Activated T-helper 9 cell treated with anti-CD3 and anti-CD28 coated beads, Interleukin-2, amount 50 U/mL, for 16 hours (primary cell): ENCODE results near the gene SERP2.

ENCODE experiments used
- DNase-seq: peaks from one replicate; pipeline ENCODE4 v3.0.0-alpha.2; 2020; ENCODE audit warnings: low read depth

Gene SERP2

GRCh38 chr13:44355621-44356020 is 18.0 kb upstream of the SERP2 start:
- DNase-seq = no peak

- no peak for DNase-seq
These were observed 13.6 kb upstream of the SERP2 start for GRCh38 chr13:44359983-44360375.

GRCh38 chr13:44362394-44363040 is 11.1 kb upstream of the SERP2 start:
- no peak for DNase-seq

DNA sequence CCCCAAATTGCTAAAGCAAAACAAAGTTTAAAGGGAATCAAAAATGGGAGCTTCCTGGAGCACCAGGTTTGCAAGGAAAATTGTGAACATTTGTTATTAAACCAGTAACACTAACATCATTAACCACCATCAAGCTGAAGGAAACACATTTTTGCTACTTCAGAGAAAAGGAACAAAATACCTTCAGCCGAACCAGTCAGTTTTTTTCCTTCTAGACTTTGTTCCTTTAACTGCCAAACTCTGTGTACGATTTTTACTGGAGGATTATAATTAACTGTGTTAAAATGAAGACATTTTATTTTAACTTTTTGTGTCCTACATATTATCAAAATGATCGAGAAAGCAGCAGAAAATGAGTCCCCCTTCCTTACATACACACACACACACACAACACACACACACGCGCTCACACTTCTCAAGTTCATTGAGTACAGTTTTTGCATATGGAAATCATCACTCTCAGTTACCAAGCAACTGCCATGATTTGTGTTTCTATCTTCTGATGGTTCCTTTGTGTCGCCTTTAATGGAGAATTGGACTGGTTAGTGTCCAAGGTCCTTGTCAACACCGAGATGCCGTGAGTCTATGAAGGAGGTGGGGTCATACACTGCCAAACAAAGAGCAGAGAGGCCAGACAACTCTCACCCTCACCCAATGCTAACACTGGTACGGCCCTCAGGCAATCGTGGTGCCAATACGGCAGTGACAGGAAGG is 9.8 kb upstream of the SERP2 start:
- DNase-seq = no peak

DNA sequence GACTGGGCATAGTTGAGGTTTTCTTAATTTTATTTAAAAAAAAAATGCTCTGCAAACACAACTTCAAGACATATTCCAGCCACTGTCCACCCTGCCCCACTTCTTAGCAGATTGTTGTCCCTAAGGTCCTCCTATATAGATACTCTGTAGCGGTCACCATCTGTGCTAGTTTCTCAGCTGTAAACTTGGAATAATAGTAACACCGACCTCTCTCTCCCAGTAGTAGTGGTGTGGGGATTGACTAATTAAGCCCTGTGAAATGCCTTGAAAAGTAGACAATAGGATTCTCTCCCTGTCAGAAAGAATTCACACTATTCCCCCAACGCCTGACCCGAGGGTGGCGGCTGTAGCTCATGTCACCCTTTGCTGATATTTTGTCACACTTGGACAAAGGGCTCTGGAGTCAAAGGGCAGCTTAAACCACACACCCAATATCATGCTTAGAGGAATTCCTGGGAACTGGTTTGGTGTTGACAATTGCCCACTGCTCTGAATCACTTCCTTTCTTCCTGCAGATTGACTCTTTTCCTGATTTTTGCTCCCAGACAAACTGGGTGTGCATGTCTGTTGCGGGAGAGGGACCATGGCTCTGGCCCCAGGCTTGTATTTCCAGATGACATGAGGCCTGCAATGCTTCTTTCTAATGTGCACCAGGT is 9.2 kb upstream of the SERP2 start:
- no peak for DNase-seq

GRCh38 chr13:44365008-44365407 is 8.6 kb upstream of the SERP2 start:
- no peak for DNase-seq

- no peak for DNase-seq
These were observed 7.7 kb upstream of the SERP2 start for GRCh38 chr13:44365899-44366298.

GRCh38 chr13:44368062-44368591 is 5.5 kb upstream of the SERP2 start:
- DNase-seq = no peak

DNA sequence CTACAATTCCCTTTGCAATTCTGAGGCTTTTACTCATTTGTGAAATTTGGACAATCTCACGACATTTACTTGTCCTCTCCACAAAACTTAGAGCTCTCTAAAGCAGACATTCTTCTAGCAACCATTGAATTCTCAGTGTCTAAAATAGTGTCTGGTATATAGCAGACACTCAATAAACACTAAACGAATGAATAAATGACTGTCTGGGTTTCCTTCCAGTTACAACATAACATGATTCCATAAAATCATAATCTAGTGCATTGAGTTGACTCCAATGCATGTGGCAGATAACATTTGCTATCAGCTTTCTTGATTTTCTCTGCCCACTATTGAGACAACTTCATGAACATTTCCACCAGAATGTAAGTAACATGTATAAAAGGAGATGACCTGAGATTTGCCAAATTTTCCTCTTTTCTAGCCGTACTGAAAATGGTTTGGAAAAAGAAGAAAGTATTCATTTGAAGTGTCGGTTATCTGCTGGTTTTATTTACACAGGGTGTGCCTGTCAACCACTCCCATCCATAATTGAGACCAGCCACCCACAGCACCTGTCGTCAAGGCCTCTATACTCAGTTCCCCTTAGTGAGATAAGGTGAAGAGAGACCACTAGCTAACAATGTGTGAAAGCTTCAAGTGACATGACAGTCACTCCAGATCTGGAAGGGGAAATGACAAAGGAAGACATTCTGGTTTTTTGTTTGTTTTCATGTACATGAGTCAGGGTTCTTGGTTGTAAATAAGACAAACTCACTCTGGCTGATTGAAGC is 4.8 kb upstream of the SERP2 start:
- no peak for DNase-seq

DNA sequence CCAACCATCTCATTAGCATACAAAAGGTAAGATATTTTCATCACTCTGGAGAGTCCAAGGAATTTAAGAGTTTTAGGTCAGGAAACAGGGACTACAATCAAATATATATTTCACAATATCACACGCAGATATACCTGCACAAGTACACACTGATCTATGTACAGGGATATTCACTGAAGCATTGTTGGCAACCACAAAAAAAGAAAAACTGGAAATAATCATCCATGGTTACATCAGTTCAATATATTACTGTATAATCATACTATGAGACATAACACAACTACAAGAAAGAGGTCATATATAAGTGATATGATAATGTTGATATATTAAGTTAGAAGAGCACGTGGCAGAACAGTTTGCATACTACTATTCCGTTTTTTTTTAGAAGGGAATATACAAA is 2.2 kb upstream of the SERP2 start:
- DNase-seq = no peak

DNA sequence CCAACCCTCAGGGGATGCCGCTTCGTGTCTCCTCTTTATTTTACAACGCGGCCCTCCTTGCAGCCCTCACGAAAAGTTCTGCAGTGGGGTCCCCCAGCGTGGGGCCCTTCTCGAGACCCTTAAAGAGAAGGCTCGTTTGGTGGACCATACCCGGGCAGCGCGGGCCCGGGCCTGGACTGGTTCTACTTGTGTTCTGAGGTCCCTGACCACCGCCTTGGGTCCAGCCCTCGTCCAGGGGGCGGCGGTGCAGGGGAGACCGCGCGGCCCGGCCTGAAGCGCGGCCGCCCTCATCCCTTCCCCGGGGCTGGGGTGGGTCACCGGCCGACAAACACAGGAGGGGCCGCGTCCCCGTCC is 400 bp upstream of the SERP2 start:
- DNase-seq = no peak

DNA sequence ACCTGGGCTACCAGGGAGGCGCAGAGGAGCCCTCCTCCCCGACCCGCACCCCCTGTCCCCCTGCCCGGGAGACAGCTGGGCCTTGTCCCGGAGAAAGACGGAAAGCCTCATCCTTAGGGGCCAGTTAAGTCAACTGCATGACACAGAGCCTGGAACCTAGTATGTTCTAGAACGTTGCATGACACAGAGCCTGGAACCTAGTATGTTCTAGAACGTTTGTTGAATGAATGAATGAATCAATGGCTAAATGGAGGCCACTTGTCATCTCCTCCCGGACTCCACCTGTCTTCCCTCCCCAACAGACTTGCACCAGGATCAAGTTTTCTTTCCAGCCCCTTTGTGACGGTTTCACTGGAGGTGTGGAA is 706 bp downstream of the SERP2 start:
- no peak for DNase-seq

DNA sequence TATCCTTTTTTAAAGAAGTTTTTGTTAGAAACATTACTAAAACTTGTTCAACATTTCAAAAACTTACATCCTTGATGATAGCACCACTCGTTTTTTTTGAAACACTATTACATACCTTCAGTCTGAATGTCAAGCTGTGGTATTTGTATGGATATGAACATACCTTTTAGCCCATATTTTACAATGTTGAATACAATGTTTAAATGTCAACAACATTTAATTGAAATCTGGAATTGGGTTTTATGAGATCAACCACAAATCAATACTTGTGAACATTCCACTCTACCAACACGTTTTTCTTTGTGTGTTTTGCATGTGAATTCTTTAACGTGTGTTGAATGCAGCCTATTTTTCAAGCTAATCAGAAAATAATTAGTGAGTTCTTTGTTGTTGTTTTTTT is 4.7 kb downstream of the SERP2 start:
- no peak for DNase-seq

DNA sequence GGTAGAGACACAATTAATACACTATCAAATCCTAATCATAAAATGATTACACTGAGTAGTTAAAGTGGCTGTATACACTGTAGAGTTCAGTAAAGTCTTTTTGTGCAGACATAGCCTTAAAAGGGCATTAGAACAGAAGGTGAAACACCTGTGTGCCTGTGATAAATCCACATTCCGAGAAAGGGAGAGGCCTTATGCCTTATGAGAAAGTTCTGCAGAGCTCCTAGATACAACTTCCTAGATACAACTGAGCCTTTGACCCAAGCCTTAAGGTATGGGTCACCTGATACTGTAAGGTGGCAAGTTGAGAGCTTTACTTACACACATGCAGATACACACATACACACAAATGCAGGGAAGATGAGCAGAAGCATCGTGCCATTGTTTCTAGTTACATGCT is 6.3 kb downstream of the SERP2 start:
- no peak for DNase-seq

DNA sequence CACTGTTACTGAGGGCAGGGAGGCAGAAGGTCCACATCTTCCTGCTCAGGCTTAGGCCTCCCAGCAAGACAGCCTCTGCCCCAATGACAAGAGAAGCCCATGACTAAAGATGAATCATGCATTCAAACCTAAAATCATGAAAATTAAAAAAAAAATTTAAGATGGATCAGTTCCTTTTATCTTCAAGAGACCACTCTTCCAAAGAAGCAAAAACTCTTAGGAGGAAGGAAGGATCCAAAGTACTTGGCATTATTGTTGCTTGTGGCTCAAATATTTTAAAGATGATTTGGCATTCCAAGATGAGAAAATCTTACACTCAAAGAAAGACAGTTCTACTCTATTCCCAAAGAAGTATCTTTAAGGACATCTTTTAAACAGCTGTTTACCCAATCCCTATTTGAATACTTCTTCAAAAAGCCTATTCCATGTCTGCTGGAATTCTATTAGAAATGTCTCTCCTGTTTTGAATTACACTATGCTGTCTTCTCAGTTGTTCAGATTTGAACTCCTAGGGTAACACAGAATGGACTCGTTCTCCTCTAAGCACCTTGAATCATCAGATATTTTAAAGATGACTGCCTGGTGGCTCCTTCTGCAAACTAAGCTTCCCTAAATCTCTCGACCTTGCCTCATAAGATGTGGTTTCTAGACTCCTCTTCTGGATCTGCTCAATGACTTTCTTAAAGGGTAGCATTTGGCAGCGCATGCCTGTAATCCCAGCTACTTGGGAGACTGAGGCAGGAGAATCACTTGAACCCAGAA is 7.0 kb downstream of the SERP2 start:
- DNase-seq = no peak

DNA sequence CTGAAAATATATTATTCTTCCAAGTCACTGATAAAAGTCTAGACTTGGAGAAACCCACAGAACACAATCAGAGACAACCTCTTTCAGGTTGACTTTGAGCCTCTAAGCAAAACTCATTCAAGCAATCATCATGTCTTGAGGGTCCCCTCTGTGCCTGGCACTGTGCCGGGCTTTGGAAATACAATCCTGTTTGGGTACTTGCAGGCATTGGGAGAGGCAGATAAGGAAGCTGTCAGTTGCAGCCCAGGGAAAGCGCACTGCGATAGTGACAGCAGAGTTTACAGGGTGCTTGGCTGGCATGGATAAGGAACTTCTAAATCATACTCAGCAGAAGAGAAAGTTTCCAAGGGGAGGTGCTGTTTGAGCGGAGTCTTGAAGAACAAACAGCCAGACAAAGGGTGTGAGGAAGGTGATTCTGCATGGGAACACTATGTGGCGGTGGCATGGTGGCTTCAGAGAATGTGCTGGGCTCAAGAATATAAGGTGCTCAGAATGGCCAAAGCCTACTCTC is 9.1 kb downstream of the SERP2 start:
- DNase-seq = no peak

- DNase-seq = no peak
These were observed 10.3 kb downstream of the SERP2 start for GRCh38 chr13:44383945-44384344.

GRCh38 chr13:44384778-44385177 is 11.2 kb downstream of the SERP2 start:
- DNase-seq = no peak

DNA sequence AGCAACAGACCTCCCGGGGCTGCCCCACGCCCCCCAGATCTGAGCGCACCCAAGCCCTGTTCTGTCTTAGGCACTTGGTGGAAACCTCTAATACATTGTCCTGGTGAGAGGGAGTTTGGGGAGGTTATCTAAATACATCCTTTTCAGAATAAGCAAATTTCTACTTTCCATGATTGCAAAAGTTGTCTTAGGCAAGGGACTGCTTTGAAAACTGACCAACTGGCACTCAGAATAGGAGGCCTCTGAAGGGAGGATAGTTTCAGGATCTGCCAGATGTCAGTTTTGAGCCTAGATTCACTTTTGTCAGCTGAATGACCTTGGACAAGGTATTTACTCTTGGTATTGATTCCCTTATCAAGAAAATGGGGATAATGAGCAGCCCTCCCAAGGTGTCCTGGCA is 11.8 kb downstream of the SERP2 start:
- DNase-seq = no peak

- DNase-seq = no peak
These were observed 12.2 kb downstream of the SERP2 start for GRCh38 chr13:44385847-44386246.

GRCh38 chr13:44386913-44387556 is 13.4 kb downstream of the SERP2 start:
- no peak for DNase-seq
